Lung (tissue), 12 donors: ENCODE data around the gene CFAP97. TPM values are rescaled to one million over a fixed set of nuclear protein-coding genes. Genes with fewer than 3 reads are reported as not detected.

Source experiments
- ATAC-seq: fragments of 200-7000 bp; cut with Tn5 transposase; one replicate; pipeline ENCODE4 v1.9.1; 2020; ENCODE audit warnings: moderate number of reproducible peaks; ENCODE audit not compliant: insufficient read depth, low FRiP score
- DNase-seq, 3 donors: peaks; one replicate each; pipeline ENCODE4 v3.0.0-alpha.2; 2013 to 2017
- H3K27ac ChIP-seq, 2 donors: one replicate each; pipeline ENCODE4 v1.5.1; 2013; ENCODE audit warnings: mild to moderate bottlenecking in 2 of 2, moderate library complexity in 2 of 2, control low read depth in 1 of 2, inconsistent platforms in 1 of 2, low read depth in 1 of 2, low read length in 1 of 2
- H3K27me3 ChIP-seq, 3 donors: one replicate each; pipeline ENCODE4 v1.5.1; 2013; ENCODE audit warnings: low read length in 2 of 3; ENCODE audit not compliant: control insufficient read depth in 3 of 3, insufficient read depth in 3 of 3
- H3K36me3 ChIP-seq, 4 donors: one replicate each; pipeline ENCODE4 v1.5.1; 2013; ENCODE audit warnings: low read length in 4 of 4, mild to moderate bottlenecking in 1 of 4, moderate library complexity in 1 of 4; ENCODE audit not compliant: control insufficient read depth in 4 of 4, insufficient read depth in 4 of 4
- H3K4me1 ChIP-seq, 5 donors: one replicate each; pipeline ENCODE4 v1.5.1; 2013; ENCODE audit warnings: low read length in 5 of 5, mild to moderate bottlenecking in 2 of 5, moderate library complexity in 1 of 5; ENCODE audit not compliant: control insufficient read depth in 5 of 5, insufficient read depth in 5 of 5
- H3K4me3 ChIP-seq: one replicate; pipeline ENCODE4 v1.5.1; 2013; ENCODE audit warnings: mild to moderate bottlenecking, control low read depth, moderate library complexity
- H3K9ac ChIP-seq, 2 donors: one replicate each; pipeline ENCODE4 v1.5.1; 2013; ENCODE audit warnings: low read length in 2 of 2, control low read depth in 1 of 2; ENCODE audit not compliant: insufficient read depth in 1 of 2
- H3K9me3 ChIP-seq, 4 donors: one replicate each; pipeline ENCODE4 v1.5.1; 2013; ENCODE audit warnings: low read length in 3 of 4, mild to moderate bottlenecking in 1 of 4, moderate library complexity in 1 of 4; ENCODE audit not compliant: control insufficient read depth in 4 of 4, insufficient read depth in 3 of 4
- WGBS, 2 donors: extraction: QIAGEN DNeasy Blood & Tissue Kit; methylation state at CpG; one replicate each; pipeline ENCODE4 v1.1.7; 2013; 5-methylcytosine and 5-hydroxymethylcytosine counted together
- polyA plus RNA-seq, 2 donors: library from polyadenylated mRNA; stranded (reverse); fragments of 200-250 nt; gene quantifications; one replicate each; pipeline ENCODE4 v1.2.1, GENCODE V29; 2013
- total RNA-seq, 2 donors: library from RNA; depleted of rRNA in 1 of 2; stranded (reverse); fragments of >200 nt in 1 of 2; gene quantifications; one replicate each; pipeline ENCODE4 v1.2.1, GENCODE V29; 2014 to 2021
- TF ChIP-seq, protein P1 (sequence below): IDR thresholded peaks from 2 replicates; pipeline ENCODE4 v1.5.1; 2012; ENCODE audit warnings: mild to moderate bottlenecking; ENCODE audit errors: control extremely low read depth, extremely low read depth
- donor health status: control.
- donor health status: control.
- donor health status: Bipolar disorder and iron deficiency.
- donor health status: healthy.
- donor health status: DM: yes; HTN: yes; CAD: no.

CFAP97 gene
- total and polyA plus RNA-seq, 4 donors: 5.4 to 39.2 (median 22.0) TPM

DNA sequence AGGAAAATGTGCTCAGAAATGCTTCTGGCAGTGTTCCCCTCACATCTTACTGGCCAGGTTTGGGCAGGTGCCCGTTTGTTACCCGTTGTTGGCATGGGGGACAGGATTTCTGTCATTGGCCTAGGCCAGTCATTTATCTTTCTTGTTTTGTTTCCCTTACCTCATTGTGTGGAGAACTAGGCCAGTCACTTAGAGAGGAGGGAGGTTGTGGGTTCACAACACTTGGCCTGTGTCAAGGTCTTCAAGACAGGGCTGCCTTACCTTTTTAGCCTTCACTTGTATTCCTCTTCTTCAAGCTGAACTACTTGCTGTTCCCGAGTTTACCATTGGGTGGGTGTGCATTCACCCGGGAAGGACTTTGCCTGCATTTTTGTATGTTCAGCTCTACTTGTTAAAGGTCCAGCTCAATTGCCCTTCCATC lies 23.3 kb upstream of the CFAP97 start:
- Histone ChIP-seq H3K27me3 (no peaks in the 10 kb centered on the region), H3K9ac (no peak overlapping the region), H3K9me3 (peaks cover 0 to 2% (median 0%) of the 10 kb centered on the region in 4 donors), H3K36me3 (no peaks in the 10 kb centered on the region), H3K4me1 (peaks cover 0 to 7% (median 0%) of the 10 kb centered on the region in 5 donors), H3K4me3 (no peak overlapping the region), H3K27ac (no peak overlapping the region)
- ATAC-seq: no peak
- no peak for DNase-seq
- TF ChIP-seq, protein P1, sequence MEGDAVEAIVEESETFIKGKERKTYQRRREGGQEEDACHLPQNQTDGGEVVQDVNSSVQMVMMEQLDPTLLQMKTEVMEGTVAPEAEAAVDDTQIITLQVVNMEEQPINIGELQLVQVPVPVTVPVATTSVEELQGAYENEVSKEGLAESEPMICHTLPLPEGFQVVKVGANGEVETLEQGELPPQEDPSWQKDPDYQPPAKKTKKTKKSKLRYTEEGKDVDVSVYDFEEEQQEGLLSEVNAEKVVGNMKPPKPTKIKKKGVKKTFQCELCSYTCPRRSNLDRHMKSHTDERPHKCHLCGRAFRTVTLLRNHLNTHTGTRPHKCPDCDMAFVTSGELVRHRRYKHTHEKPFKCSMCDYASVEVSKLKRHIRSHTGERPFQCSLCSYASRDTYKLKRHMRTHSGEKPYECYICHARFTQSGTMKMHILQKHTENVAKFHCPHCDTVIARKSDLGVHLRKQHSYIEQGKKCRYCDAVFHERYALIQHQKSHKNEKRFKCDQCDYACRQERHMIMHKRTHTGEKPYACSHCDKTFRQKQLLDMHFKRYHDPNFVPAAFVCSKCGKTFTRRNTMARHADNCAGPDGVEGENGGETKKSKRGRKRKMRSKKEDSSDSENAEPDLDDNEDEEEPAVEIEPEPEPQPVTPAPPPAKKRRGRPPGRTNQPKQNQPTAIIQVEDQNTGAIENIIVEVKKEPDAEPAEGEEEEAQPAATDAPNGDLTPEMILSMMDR: no peak
- WGBS, 2 donors: 31 to 56% methylated on average over 4 of the region's 4 CpGs

DNA sequence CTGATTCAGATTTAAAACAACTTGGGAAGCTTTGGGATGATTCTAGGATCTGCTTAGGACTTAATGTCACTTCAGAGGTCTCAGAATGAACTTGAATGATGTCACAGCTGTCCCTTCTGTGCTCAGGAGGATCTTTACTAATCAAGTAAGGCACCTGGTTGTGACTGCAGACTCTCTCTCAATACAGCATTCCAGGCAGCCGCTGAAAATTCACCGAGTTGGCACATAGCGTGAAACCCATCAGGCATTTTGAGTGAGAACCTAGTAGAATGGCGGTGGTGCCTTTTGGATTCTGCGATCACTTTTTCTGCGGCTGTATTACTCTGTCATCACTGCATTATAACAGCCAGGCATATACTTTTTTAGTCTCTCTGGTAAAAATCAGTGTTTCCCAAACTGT lies 22.1 kb upstream of the CFAP97 start:
- H3K9me3 ChIP-seq: peaks cover 0 to 2% (median 0%) of the 10 kb centered on the region in 4 donors
- WGBS, 2 donors: 94 to 97% methylated on average over 6 of the region's 6 CpGs
- ATAC-seq: no peak
- no peak for DNase-seq
- H3K27me3 ChIP-seq: no peaks in the 10 kb centered on the region
- no peak overlapping the region for H3K27ac ChIP-seq
- H3K36me3 ChIP-seq: no peaks in the 10 kb centered on the region
- no peak overlapping the region for H3K9ac ChIP-seq
- no peak overlapping the region for H3K4me3 ChIP-seq
- H3K4me1 ChIP-seq: peaks cover 0 to 7% (median 2%) of the 10 kb centered on the region in 5 donors
- TF ChIP-seq, protein P1: no peak

DNA sequence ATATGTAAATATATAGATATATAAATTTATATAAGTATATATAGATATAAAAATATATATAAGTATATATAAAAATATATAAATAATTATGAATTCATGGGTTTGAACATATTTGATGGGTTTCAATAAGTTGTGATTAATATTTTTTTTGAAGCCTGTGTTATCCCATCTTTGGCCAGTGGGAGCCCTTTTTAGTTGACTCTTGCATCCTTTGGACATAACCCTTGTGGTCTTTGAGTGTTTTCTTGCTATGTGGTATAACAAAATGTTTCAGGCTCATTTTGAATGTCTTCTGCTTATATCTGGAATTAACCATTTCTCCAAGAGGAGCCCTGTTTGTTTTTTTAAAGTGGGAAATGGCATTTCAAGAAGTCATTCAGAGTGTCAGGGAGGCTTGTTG lies 20.8 kb upstream of the CFAP97 start:
- TF ChIP-seq, protein P1: no peak
- H3K9me3 ChIP-seq: peaks cover 0 to 2% (median 0%) of the 10 kb centered on the region in 4 donors
- peaks cover 0 to 11% (median 7%) of the 10 kb centered on the region in 5 donors for H3K4me1 ChIP-seq
- no peaks in the 10 kb centered on the region for H3K36me3 ChIP-seq
- ATAC-seq: no peak
- DNase-seq: no peak
- no peaks in the 10 kb centered on the region for H3K27me3 ChIP-seq
- no peak overlapping the region for H3K9ac ChIP-seq
- H3K4me3 ChIP-seq: no peak overlapping the region
- no peak overlapping the region for H3K27ac ChIP-seq

DNA sequence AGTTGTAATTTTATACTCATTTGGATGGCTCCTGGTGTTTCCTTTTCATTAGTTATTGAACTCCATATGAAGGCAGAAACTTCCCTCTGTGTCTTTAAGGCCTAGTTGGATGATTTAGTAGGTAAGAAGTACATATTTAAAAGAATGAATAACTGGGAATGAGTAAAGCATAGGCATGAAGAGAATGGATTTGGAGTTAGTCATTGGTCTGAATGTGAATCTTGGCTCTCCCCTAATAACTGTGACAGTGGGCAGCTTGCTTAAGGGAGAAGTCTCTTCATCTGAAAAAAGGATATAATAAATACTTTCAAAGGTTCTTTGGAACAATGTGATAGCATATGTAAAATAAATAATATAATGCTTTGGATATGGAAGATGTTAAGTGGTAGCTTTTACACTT lies 18.8 kb upstream of the CFAP97 start:
- H3K27me3 ChIP-seq: no peaks in the 10 kb centered on the region
- ATAC-seq: no peak
- TF ChIP-seq, protein P1: no peak

More for the DNA sequence above, 18.8 kb upstream of the CFAP97 start:
- Histone ChIP-seq H3K4me3 (no peak overlapping the region), H3K36me3 (no peaks in the 10 kb centered on the region), H3K9ac (no peak overlapping the region), H3K4me1 (peaks cover 0 to 14% (median 5%) of the 10 kb centered on the region in 5 donors), H3K27ac (no peak overlapping the region), H3K9me3 (peaks cover 0 to 2% (median 0%) of the 10 kb centered on the region in 4 donors)
- no peak for DNase-seq
